Measurements from ENCODE around the gene ELF1.

DNA sequence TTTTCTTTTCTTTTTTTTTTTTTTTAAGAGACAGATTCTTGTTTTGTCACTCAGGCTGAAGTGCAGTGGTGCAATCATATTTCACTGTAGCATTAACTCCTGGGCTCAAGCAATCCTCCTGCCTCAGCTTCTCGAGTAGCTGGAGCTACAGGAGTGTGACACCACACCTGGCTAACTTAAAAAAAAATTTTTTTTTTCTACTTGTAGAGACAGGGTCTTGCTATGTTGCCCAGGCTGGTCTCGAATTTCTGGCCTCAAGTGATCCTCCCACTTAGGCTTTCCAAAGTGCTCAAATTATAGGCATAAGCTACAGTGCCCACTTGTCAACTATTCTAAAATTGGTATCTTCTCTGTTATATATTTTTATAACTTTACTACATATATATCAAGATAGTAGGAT is 6.6 kb downstream of the ELF1 start:
- TF ChIP-seq, protein P1, sequence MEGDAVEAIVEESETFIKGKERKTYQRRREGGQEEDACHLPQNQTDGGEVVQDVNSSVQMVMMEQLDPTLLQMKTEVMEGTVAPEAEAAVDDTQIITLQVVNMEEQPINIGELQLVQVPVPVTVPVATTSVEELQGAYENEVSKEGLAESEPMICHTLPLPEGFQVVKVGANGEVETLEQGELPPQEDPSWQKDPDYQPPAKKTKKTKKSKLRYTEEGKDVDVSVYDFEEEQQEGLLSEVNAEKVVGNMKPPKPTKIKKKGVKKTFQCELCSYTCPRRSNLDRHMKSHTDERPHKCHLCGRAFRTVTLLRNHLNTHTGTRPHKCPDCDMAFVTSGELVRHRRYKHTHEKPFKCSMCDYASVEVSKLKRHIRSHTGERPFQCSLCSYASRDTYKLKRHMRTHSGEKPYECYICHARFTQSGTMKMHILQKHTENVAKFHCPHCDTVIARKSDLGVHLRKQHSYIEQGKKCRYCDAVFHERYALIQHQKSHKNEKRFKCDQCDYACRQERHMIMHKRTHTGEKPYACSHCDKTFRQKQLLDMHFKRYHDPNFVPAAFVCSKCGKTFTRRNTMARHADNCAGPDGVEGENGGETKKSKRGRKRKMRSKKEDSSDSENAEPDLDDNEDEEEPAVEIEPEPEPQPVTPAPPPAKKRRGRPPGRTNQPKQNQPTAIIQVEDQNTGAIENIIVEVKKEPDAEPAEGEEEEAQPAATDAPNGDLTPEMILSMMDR (conservative IDR thresholded peaks at IDR 0.05; ENCODE audit: low read depth, low read length), result no peak
- no peak for TF ChIP-seq RAD21 (IDR thresholded peaks at IDR 0.05; ENCODE audit: low read length)
- TF ChIP-seq, protein P2, sequence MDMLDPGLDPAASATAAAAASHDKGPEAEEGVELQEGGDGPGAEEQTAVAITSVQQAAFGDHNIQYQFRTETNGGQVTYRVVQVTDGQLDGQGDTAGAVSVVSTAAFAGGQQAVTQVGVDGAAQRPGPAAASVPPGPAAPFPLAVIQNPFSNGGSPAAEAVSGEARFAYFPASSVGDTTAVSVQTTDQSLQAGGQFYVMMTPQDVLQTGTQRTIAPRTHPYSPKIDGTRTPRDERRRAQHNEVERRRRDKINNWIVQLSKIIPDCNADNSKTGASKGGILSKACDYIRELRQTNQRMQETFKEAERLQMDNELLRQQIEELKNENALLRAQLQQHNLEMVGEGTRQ (IDR thresholded peaks at IDR 0.05; ENCODE audit: low read depth, low read length), result no peak
